SK-N-MC (cell line): Measurements from ENCODE around the gene ARL11.

Experiments
- EZH2 ChIP-seq: fragments of 200-600 bp; sonication (generic); IDR thresholded peaks from one replicate; pipeline ENCODE4 v1.6.1; 2017; ENCODE audit warnings: antibody characterized with exemption
- POLR2AphosphoS5 ChIP-seq: IDR thresholded peaks from 2 replicates; pipeline ENCODE4 v1.6.1; 2012; ENCODE audit warnings: mild to moderate bottlenecking, low read depth, low read length, borderline replicate concordance

DNA sequence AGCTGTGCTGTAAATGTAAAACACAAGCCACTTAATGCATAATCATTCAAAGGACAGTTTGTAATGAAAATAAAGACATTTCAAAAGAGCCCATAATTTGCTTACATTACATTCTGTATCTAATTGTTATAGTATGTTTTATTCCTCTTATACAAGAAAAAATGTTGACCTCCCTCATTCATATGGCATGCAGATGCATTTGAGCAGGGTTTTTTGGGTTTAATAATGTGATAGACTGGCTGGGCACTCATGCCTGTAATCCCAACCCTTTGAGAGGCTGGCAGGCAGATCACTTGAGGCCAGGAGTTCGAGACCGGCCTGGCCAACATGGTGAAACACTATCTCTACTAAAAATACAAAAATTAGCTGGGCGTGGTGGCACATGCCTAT, 11.6 kb upstream of the ARL11 start:
- TF ChIP-seq POLR2AphosphoS5 (no peak), EZH2 (no peak)
